GM18519 (cell line): ENCODE data around the gene ACP3.
"Not testable (repeated sequence)": the region's sequence is repeated elsewhere in the genome, so short reads cannot be mapped to it uniquely, and the experiment has no call there.

Experiments
- ATAC-seq: cut with Tn5 transposase; IDR thresholded peaks from one replicate; pipeline ENCODE4 v1.9.1; 2021; ENCODE audit warnings: mild to moderate bottlenecking, moderate library complexity; ENCODE audit not compliant: unreplicated experiment, low FRiP score

ACP3 gene

DNA sequence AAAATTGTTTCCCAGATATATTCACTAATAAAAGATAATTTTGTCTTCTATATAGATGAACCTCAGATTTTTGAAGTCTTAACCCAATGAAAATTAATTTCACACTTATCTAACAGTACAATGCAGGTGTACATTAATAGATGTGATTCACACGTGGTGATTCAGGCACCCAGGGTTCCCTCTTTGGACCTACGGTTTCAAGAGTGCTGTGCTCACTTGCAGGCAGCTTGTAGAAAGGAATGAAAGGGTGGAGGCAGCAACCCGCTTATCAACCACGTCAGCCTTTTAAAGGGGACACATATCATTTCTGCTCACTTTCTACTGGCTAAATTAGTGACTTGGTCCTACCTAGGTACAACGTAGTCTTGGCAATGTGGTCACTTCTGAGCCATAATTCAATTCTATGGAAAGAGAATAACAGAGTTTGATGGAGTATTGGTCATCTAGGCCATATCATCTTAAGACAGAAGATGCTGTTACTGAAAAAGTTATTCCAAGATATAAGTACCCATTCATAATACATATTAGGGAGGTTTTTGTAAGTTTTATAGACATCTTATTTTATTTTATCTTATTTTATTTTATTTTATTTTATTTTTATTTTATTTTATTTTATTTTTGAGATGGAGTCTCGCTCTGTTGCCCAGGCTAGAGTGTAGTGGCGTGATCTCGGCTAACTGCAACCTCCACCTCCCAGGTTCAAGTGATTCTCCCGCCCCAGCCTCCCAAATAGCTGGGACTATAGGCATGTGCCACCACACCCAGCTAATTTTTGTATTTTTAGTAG is 37.9 kb downstream of the ACP3 start:
- no peak for ATAC-seq

DNA sequence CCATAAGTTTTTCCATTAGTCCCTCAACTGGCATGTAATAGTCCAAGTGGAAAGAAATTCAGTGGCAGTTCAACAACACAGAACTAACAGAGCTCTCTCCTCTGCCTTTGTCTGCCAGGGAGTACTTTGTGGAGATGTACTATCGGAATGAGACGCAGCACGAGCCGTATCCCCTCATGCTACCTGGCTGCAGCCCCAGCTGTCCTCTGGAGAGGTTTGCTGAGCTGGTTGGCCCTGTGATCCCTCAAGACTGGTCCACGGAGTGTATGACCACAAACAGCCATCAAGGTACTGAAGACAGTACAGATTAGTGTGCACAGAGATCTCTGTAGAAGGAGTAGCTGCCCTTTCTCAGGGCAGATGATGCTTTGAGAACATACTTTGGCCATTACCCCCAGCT is 39.4 kb downstream of the ACP3 start:
- ATAC-seq, result no peak

DNA sequence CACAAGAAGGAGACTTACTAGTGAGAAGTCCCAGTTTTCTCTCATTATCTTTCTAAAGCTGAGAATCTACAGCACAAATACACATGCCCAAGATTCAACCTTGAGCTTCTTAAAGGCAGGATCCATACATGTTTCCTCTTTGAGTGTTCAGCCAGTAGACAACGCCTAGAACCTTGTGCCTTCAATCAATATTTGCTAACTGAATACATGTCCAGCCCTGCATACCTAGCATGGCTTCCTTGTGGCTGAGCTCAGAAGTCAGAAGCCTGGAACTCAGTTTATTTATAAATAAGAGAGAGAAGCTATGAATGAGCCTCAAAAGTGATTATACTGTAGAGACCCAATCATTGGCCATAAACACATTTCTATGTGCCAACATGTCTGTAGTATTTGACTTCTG is 43.5 kb downstream of the ACP3 start:
- no peak for ATAC-seq

GRCh38 chr3:132362329-132362728 is 45.1 kb downstream of the ACP3 start:
- ATAC-seq, result no peak

- ATAC-seq, result no peak
These were observed 51.3 kb downstream of the ACP3 start for GRCh38 chr3:132368515-132368914.

GRCh38 chr3:132368962-132369361 is 51.8 kb downstream of the ACP3 start:
- ATAC-seq, result no peak

GRCh38 chr3:132376945-132377354 is 59.7 kb downstream of the ACP3 start:
- ATAC-seq, result not testable (repeated sequence)

GRCh38 chr3:132378048-132378762 is 61.0 kb downstream of the ACP3 start:
- ATAC-seq, result no peak

DNA sequence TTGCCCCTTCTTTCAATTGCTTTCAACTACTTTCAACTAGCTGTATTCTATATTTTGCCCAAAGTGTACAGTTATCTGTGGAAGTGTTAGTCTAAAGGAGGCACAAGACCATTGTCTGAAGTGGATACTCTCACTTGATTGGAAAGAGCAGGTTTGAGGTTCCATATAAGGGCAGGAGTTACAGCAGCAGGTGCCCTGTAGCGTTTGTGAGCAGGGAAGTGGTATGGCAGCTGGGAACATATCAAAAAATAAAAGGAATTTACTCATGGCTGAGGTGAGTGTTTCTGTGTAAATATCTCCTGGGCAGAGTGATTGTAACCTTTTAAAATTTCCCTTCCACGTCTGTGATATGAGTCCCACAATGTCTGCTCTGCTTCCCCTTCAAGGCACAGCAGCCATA is 61.6 kb downstream of the ACP3 start:
- no peak for ATAC-seq

- no peak for ATAC-seq
These were observed 63.7 kb downstream of the ACP3 start for GRCh38 chr3:132380920-132381319.

DNA sequence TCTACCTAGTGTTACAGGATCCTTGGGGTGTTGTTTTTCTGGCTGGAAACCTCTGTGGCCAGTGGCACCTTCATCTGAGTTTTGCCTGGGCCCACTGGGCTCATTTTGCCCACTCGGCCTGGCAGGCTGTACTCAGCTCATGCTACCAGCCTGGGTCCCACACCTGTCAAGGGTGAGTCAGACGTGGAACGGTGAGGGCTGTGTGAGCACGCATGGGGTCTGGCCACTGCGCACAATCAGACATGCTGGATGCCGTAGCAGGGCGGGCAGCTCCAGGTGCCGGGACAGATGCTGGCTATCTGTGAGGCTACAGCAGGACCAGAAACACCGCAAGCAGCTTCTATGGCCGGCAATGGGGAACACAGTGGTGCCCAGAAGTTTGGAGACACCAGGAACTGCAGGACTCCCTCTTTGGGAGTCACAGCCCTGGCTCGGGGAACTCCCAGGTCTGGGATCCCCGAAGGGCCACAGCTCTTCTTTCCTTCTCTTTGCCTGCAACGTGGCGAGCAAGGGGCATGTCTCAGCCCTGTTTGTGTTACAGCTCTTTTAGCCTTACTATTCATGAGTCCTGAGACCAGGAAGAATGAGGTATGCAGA is 64.2 kb downstream of the ACP3 start:
- no peak for ATAC-seq

DNA sequence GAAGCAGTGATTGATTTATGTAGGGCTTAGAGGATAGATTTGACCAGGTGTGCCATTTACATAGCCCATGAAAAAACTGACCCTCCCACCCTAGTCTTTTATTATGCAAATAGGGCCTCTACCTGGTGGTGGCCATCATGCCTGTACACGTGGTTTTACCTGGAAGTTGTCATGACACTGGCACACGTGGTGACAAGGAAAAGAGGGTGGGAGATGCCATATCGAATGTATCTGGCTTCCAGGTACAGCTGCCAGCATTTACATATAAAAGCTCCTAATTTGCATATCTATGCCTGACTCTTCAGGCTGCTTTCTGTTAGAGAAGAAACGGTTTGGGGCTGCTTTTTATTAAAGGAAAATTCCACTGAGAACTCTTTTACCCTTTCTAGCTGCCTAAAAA is 65.1 kb downstream of the ACP3 start:
- no peak for ATAC-seq

GRCh38 chr3:132382688-132383194 is 65.5 kb downstream of the ACP3 start:
- no peak for ATAC-seq

- no peak for ATAC-seq
These were observed 69.1 kb downstream of the ACP3 start for GRCh38 chr3:132386259-132386658.

DNA sequence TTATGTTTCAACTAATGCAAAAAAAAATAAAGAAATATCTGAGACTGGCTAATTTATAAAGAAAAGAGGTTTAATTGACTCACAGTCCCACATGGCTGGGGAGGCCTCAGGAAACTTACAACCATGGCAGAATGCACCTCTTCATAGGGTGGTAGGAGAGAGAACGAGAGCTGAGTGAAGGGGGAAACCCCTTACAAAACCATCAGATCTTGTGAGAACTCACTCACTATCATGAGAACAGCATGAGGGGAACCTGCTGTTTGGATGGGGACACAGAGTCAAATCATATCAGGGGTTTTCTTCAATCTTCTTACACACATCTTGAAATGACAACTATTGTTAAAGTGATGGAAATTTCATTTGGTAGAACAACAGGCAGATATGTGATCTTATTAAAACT is 75.5 kb downstream of the ACP3 start:
- not testable (repeated sequence) for ATAC-seq

DNA sequence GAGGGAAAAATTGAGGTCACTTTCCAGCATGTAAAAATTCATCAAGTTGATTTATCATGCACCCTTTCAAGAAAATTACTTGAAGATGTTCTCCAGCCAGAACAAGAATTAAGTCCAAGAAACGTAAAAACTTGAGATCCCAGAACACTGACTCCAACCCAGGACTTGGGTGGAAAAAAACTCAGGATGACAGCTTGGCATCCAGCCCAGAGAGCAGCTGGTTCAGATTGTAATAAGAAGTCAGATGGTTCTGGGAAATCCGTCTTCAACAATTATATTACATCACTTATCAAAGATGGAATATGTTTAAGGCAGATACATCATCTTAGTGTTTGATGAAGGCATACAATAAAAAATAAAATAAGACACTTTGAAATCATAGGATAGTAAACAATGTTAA is 77.1 kb downstream of the ACP3 start:
- ATAC-seq, result no peak

DNA sequence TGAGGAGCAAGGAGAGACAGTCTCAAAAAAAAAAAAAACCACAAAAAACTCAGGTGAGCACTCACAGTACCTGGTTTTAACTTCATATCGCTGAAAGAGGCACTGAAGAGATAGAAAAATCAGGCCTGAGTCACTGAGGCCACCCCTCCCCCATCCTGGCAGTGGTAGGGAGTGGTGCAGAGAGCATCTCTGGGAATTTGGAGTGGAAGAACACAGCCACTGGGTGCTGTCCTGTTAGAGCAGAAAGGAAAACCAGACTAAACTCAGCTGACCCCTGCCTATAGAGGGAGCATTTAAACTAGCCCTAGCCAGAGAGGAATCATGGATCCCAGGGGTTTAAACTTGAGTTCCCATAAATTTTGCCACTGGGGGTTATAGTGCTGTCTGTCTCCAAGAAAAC is 77.9 kb downstream of the ACP3 start:
- no peak for ATAC-seq

GRCh38 chr3:132396255-132396654 is 79.0 kb downstream of the ACP3 start:
- ATAC-seq, result no peak

- ATAC-seq, result not testable (repeated sequence)
These were observed 79.6 kb downstream of the ACP3 start for GRCh38 chr3:132396776-132397175.

- no peak for ATAC-seq
These were observed 82.1 kb downstream of the ACP3 start for GRCh38 chr3:132399054-132399929.
